ENCODE data around the gene ZNF853.

DNA sequence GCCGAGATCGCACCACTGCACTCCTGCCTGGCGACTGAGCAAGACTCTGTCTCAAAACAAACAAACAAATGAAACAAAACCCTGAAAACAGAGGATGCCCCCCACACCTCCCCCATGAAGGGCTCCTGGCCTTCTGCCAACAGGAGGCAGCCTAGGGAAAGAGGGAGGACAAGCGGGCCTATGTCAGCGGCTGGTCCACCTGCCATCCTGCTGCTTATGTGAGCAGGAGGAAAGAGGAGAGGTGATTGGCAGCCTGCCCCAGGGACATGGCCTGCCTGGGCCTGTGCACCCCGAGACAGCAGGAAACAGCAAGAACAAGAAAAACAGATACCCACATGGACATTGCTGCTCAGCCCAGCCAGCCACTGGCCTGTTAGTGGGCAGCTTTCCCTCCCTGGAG lies 12.6 kb downstream of the ZNF853 start:
- TF ChIP-seq SUZ12 (IDR thresholded peaks at IDR 0.05) (no peak), L3MBTL2 (conservative IDR thresholded peaks at IDR 0.05) (no peak), TARDBP (IDR thresholded peaks at IDR 0.05) (no peak), FOXK2 (IDR thresholded peaks at IDR 0.05) (no peak), HDGF (IDR thresholded peaks at IDR 0.05; ENCODE audit: borderline replicate concordance) (no peak), SP1 (IDR thresholded peaks at IDR 0.05) (no peak), FOXA1 (IDR thresholded peaks at IDR 0.05) (no peak), ARNT (IDR thresholded peaks at IDR 0.05) (no peak), LEF1 (IDR thresholded peaks at IDR 0.05; ENCODE audit: borderline replicate concordance) (no peak), FOXM1 (IDR thresholded peaks at IDR 0.05; ENCODE audit: borderline replicate concordance) (no peak), ZNF384 (IDR thresholded peaks at IDR 0.05) (no peak)

All from HEK293T (cell line).